ENCODE results near the gene KCP.
A peak's percentile ranks its signal among the peaks of the same experiment; 100 is the strongest.

The KCP gene

GRCh38 chr7:128854396-128854795 lies 56.1 kb downstream of the KCP start:
- Mint-ChIP-seq H3K4me1 (peaks cover 4% of the 10 kb centered on the region), H3K9me3 (no peaks in the 10 kb centered on the region)
- no peak for DNase-seq

GRCh38 chr7:128853799-128854198 lies 56.7 kb downstream of the KCP start:
- Mint-ChIP-seq H3K36me3 (ENCODE audit: low read depth) (no peaks in the 10 kb centered on the region), H3K4me1 (no peaks in the 10 kb centered on the region), H3K4me3 (no peak overlapping the region), H3K27ac (no peak overlapping the region), H3K27me3 (ENCODE audit: low read depth, poor library complexity) (peaks cover 3% of the 10 kb centered on the region), H3K9me3 (no peaks in the 10 kb centered on the region)
- DNase-seq, result no peak
- TF ChIP-seq CTCF (IDR thresholded peaks at IDR 0.05), result no peak

More at GRCh38 chr7:128854396-128854795, 56.1 kb downstream of the KCP start:
- H3K27me3 Mint-ChIP-seq (ENCODE audit: low read depth, poor library complexity), result peaks cover 3% of the 10 kb centered on the region
- no peaks in the 10 kb centered on the region for H3K36me3 Mint-ChIP-seq (ENCODE audit: low read depth)
- TF ChIP-seq CTCF (IDR thresholded peaks at IDR 0.05), result no peak
- H3K4me3 Mint-ChIP-seq, result no peak overlapping the region
- H3K27ac Mint-ChIP-seq, result no peak overlapping the region

GRCh38 chr7:128852537-128853254 lies 57.8 kb downstream of the KCP start:
- Mint-ChIP-seq H3K4me3 (no peak overlapping the region), H3K4me1 (no peaks in the 10 kb centered on the region), H3K27me3 (ENCODE audit: low read depth, poor library complexity) (peaks cover 3% of the 10 kb centered on the region), H3K27ac (no peak overlapping the region), H3K36me3 (ENCODE audit: low read depth) (no peaks in the 10 kb centered on the region), H3K9me3 (no peaks in the 10 kb centered on the region)
- TF ChIP-seq CTCF (IDR thresholded peaks at IDR 0.05), result no peak
- DNase-seq, result no peak

GRCh38 chr7:128849804-128850490 lies 60.6 kb downstream of the KCP start:
- Mint-ChIP-seq H3K27ac (peak overlapping the region; percentile 79), H3K36me3 (ENCODE audit: low read depth) (peaks cover 6% of the 10 kb centered on the region), H3K9me3 (no peaks in the 10 kb centered on the region), H3K4me3 (no peak overlapping the region), H3K27me3 (ENCODE audit: low read depth, poor library complexity) (no peaks in the 10 kb centered on the region), H3K4me1 (no peaks in the 10 kb centered on the region)
- no peak for TF ChIP-seq CTCF (IDR thresholded peaks at IDR 0.05)
- no peak for DNase-seq

- H3K9me3 Mint-ChIP-seq, result no peaks in the 10 kb centered on the region
- no peak for TF ChIP-seq CTCF (IDR thresholded peaks at IDR 0.05)
These were observed 61.4 kb downstream of the KCP start for GRCh38 chr7:128849156-128849515.

More at GRCh38 chr7:128849156-128849515, 61.4 kb downstream of the KCP start:
- no peaks in the 10 kb centered on the region for H3K27me3 Mint-ChIP-seq (ENCODE audit: low read depth, poor library complexity)
- no peak for DNase-seq
- H3K4me1 Mint-ChIP-seq, result no peaks in the 10 kb centered on the region
- peaks cover 10% of the 10 kb centered on the region for H3K36me3 Mint-ChIP-seq (ENCODE audit: low read depth)
- H3K4me3 Mint-ChIP-seq, result no peak overlapping the region
- H3K27ac Mint-ChIP-seq, result no peak overlapping the region
